Measurements from ENCODE around the gene MT2A.
"Not testable (repeated sequence)": the region's sequence is repeated elsewhere in the genome, so short reads cannot be mapped to it uniquely, and the experiment has no call there.

MT2A gene

DNA sequence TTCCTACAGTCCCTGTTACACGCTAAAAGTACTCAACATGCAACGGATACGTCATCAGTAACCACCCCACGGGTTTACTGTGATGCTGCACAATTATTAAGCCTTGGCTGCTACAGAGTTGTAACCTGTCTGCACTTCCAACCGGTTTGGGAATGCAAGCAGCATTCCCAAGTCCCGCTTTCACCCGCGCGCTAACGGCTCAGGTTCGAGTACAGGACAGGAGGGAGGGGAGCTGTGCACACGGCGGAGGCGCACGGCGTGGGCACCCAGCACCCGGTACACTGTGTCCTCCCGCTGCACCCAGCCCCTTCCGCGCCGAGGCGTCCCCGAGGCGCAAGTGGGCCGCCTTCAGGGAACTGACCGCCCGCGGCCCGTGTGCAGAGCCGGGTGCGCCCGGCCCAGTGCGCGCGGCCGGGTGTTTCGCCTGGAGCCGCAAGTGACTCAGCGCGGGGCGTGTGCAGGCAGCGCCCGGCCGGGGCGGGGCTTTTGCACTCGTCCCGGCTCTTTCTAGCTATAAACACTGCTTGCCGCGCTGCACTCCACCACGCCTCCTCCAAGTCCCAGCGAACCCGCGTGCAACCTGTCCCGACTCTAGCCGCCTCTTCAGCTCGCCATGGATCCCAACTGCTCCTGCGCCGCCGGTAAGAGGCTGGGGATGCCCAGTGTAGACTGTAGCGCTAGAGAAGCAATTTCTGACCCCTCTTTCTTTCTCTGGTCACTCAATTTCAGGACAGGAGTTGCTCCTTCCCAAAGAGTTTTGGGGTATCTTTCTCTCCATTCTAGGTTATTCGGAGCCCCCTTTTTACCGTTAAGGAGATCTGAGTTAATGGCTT is at the start of gene MT2A:
Gene MT2A, plus strand, starts transcription at position 542 of the 833 bp plus-strand sequence. Its CDS starts 72 bp downstream, at position 614.
- peak; percentile 77 to 85 for DNase-seq

DNA sequence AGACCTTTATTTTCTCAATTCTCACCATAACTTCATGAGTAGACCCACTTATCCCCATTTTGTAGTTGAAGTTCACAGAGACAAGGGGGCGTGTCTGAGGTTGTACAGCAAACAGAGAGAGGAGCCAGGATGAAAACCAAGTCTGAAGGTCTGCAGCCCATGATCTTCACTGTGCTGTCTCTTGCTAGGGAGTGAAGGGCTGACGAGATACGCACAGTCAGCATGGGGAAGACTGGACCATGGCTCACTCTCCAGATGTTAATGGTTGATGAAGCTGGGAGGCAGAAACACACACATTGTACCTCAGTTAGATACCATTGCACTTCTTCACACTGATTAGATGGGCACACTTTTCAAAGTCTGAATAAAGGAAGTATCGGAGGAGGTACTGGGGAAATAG is 49.3 kb upstream of the MT2A start:
- DNase-seq = no peak

DNA sequence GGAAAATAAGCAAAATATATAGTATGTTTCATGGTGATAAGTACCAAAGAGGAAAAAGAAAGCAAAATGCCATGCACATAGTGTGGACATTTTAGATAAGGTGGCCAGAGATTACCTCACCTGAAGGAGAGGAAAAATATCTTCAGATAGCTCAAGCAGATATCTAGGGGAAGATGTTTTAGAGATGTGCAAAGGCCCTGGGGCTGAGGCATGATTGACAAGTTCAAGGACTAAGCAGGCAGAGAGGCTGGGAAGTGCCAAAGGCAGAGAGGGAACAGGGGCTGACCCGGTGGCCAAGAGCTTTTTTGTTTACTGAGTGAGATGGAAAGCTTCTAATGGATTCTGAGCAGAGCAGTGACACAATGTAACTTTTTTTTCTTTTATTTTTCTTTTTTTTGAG is 47.9 kb upstream of the MT2A start:
- DNase-seq = no peak

DNA sequence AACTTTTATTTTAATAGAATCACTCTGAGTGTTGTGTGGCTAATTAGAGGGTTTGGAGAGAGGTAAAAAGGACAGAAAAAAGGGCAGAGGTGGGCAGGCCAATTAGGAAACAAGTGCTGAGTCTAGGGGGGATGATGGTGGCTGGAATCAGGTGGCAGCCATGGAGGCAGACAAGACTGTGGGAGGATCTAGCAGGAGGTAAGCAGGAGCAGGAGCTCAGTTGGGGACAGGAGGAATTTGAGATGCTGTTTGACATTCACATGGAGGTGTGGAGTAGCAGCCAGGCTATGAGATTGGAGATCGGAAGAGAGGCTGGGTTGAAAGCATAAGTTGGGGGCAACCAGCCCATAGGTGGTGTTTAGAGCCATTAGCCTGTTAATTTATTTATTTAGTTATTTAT is 47.3 kb upstream of the MT2A start:
- DNase-seq = no peak

DNA sequence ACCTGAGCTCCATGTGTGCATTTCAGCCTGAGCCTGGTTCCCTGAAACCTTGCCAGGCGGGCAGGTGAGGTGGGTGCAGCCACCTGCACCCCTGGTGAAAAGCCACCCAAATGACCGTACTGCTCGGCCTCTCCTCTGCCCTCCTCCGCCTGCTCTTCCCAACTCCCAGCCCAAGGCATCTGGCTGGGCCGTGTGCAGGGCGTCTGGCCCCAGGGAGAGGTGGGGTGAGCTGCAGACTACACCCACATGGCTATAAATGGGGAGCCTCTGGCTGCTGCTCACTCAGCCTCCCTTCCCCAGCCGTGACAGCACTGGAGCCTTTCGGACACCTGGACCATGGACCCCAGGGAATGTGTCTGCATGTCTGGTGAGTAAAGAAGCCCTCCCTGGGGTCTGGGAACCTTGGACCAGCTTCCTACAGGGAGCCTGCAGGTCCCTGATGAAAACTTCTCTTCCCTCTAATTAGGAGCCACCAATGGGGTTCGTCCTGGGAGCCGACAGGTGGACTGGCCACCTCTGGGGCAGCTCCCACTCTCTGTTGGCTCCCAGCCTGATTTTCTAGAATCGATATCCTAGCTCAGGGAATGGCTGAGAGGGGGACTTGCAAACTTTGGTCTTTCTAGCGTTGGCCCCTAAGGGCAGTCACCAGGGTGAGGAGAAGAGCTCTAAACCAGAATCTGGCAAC is 43.4 kb upstream of the MT2A start, which contains the start of gene MT4:
Gene MT4, plus strand, starts transcription at position 281 of the 685 bp plus-strand sequence. Its CDS starts 56 bp downstream, at position 337.
- DNase-seq = no peak

DNA sequence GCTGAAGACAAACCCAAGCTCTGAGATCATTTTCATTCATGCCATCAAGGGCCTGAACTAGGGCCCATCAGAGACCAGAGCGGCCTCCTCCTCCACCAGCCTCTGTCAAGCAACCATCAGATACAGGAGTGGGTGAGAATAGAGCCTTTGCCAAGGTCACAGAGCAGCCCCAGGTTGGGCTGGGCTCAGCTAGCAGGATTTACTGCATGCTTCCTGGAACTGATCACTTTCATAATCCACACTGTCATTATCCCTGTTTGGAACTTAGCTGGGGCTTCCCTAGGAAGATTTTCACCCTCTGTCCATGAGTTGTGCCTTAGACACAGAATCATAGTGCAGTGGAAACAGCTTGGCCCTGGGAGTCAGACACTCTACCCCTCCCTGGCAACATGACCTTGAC is 38.4 kb upstream of the MT2A start:
- no peak for DNase-seq

DNA sequence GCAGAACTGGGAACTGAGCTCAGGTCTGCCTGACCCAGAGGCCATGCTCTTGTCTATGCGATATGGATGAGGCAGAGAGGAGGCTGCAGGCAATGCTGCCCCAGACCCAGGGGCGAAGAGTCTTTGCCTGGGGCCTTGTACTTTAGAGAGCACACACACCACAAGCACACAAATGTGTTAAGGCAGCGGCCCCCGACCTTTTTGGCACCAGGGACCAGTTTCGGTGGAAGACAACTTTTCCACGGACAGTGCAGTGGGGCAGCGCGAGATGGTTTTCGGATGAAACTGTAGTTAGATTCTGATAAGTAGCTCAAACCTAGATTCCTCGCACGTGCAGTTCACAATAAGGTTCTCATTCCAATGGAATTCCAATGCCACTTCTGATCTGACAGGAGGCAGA is 36.9 kb upstream of the MT2A start:
- DNase-seq = no peak

DNA sequence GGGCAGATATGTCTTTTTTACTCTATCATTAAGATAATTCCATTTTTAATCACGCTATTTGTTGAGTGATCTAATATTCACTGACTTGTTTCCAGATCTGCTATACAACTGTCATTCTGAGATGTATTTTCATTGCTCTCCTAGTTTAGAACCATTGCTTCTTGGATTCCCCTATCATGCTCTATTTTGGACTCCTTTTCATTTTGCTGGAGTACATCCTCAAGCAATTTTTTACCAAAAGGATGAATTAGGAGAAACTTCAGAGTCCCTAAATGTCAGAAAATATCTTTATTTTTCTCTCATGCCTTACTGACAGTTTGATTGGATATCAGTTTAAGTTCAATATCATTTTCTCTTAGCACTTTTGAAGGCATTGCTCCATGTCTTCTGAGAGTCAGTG is 33.8 kb upstream of the MT2A start:
- no peak for DNase-seq

DNA sequence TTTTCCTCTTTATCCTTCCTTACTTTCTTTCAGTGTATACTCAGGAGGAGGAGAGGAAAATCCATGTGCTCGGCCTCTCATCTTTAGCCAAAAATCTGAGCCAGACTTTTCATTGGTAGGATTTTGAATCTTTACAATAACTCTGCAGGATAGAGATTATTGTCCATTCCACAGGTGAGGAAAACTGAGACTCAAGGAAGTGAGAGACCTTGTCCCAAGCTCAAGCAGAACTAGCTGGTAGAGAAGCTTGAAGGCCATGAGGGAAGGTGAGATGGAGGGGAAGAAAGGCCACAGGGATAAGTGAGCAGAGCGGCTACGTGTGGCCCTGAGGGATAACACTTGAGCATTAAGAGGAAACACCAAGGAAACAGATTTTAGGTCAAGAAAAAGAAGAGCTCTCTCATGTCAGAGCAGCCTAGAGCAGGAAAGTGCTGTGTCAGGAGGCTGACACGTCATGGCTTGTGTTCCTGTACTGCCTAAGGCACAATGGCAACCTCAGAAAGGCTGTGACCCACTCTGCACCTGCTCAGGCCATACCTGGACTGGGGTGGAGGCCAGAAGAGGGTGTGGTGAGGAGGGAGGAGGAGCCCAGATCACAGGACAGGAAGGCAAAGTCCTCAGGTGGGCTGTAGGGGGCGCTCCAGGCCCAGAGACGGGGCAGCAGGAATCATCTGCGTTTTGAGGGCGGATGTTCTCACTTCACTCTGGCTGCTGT is 31.6 kb upstream of the MT2A start:
- no peak for DNase-seq

DNA sequence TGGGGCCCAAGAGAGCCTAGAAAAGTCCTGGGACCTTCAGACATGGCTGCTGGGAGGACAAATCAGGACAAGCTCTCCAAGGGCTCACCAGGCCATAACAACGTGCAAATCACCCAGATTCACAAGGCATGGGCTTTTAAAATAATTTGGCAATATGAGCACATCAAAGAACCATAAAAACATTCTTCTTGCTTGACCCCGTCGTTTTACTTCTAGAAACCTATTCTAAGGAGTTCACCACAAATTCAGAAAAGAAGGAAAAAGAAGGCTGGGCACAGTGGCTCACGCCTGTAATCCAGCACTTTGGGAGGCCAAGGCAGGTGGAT is 31.1 kb upstream of the MT2A start:
- DNase-seq = no peak

DNA sequence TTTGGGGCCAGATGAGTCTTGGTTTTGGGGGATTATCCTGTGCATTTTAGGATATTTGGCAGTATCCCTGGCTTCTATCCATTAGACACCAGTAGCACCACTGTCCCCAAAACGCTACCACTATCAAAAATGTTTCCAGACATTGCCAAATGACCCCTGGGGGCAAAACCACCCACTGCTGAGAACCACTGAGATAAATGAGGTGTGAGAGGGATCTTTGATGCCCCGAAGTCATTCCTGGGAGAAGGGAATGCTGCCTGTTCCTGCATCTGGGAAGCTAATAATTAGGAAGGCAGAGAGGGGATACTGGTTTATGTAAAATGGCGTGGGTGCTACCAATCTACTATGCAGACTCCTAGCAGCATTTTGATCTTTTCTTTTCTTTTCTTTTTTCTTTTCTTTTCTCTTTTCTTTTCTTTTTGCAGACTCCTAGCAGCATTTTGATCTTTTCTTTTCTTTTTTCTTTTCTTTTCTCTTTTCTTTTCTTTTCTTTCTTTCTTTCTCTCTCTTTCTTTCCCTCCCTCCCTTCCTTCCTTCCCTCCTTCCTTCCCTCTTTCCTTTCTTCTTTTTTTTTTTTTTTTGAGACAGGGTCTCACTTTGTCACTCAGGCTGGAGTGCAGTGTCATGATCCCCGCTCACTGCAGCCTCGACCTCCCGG is 27.9 kb upstream of the MT2A start:
- no peak for DNase-seq

DNA sequence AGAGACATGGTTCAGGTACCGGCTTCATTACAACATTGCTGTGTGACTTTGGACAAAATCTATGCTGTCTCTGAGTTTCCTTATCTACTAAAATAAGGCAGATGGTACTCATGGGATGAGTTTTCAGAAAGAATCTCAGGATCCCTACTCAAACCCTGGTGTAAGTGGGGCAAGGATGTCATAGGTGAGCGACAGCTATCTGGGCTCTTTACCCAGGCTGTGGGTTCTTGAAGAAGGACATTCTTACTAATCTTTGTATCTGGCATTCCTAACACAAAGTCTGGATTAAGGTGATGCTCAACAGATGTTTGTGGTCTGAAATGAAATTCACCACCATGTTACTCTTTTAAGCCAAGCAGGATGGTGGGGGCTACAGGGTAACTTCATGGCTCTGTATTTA is 25.5 kb upstream of the MT2A start:
- DNase-seq = not testable (repeated sequence)

DNA sequence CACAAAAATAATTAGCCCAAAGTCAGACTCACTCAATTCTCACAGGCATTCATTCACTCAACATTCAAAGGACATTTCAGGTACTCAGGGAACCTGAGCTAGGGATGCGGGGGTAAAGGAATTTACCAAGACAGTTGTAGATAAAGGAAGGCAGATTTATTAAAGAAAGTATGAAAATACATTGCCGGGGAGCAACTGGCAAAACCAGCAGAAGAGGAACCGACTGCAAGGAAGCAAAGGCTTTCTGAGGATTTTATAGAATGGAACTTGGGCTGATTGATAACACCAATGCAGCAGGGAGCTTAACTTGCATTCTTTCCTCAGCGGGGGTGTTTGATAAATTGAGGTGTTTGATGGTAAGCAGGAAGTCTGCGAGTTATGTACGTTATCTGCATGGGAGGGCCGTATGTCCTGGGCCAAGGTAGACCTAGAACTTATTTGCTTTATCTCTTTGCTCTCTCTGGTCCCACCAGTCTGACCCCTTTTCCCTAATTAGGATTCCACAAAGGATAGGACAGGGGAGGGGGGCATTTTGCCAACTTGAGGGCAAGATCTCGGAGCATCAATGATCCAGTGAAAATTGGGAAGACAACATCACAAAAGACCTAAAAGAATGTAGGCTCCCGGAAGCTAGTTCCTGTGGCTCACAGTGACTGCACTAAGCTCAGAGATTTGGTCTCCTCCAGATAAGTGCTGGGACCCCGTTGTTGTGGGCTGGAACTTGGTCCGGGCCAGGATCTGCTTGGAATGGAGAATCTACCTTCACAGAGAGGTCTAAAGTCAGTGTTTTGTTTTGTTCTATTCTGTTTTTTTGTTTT is 24.8 kb upstream of the MT2A start:
- no peak for DNase-seq

DNA sequence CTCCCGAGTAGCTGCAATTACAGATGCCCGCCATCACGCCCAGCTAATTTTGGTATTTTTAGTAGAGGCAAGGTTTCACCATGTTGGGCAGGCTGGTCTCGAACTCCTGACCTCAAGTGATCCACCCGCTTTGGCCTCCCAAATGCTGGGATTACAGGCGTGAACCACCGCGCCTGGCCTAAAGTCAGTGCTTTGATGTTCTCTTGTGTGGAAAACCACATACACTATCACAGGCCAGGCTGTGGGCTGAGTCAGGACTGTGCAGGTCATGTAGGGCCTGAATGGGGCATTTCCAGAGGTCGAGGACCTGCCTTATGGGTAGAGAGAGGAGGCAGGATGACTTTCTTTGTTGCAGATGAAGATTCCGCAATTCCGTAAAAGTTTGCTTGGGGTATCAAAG is 24.1 kb upstream of the MT2A start:
- no peak for DNase-seq

DNA sequence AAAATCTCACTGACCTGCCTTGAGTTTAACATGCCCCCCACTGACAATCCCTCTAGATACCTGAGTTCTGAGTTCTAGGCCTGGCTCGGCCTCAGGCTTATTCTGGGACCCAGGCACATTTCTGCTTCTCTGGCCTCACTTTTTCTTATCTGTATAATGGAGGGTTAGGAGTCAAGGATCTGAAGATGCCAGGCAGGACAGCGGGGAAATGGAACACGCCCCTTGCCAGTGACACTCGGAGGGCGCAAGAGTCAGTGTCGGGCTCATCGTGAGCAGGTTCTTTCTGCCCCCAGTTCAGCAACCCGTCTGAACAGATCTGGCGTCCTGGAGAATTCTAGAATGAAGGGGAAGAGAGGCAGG is 19.6 kb upstream of the MT2A start:
- DNase-seq = no peak

DNA sequence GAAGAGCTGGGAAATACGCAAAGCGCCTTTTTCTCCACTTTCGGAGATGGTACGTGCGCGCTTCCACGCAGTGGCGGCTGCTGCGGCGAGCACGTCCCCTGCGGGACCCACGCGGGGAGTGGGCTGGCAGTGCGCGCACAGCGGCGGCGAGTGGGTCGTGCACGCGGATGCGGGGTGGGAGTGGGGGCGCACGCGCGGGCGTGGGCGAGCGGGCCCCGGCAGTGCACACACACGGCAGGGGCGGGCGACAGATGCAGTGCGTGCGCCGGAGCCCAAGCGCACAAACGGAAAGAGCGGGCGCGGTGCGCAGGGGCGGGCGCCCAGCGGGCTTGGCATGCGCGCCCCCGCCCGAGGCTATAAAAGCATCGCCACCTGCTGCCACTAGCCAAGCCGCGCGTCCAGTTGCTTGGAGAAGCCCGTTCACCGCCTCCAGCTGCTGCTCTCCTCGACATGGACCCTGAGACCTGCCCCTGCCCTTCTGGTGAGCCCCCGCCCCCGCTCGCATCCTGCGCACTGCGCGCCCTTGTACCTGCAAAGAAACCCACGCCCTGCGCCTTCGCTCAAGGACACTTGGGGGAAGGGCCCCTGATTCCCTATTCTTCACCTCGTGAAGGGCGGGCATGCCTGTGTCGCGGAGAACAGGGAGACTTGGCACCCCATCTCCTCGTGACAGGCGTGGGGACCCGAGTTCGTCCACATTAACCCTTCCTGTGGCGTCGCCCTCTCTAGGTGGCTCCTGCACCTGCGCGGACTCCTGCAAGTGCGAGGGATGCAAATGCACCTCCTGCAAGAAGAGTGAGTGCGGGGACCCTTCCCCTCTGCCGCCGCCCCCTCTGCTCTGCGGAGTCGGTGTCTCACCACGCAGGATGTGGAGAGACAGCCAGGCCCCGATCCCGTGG is 19.0 kb upstream of the MT2A start, which contains the start of gene MT3:
Gene MT3, plus strand, starts transcription at position 388 of the 899 bp plus-strand sequence. Its CDS starts 63 bp downstream, at position 451.
- peak; percentile 54 to 68 for DNase-seq

DNA sequence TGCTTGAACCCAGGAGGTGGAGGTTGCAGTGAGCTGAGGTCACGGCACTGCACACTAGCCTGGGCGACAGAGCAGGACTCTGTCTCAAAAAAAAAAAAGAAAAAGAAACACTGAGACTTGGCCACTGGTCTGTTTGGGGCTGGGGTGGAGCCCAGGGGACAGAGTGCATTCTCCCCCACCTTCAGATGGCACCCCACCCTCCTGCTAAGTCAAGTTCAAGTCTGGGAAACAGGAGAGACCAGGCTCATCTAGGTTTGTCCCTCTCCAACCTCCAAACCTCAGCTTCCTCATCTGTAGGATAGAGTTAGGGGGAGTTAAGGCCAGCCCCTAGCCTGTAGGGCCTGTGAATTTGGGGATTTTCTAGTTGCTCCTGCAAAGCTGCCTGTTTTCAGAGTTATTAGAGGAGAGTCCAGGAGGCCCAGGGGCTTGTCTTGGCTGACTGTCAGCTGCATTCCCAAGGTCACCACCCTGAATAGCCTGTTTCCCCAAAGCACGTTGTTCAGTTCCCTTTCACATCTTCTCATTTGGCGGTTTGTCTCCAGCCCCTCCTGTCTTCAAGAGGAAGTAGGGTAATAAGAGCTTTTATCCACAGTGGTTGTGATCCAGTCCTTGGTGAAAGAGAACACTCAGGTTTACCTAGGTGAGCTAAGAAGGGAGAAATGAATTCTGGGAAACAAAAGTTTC is 16.9 kb upstream of the MT2A start:
- DNase-seq = no peak

DNA sequence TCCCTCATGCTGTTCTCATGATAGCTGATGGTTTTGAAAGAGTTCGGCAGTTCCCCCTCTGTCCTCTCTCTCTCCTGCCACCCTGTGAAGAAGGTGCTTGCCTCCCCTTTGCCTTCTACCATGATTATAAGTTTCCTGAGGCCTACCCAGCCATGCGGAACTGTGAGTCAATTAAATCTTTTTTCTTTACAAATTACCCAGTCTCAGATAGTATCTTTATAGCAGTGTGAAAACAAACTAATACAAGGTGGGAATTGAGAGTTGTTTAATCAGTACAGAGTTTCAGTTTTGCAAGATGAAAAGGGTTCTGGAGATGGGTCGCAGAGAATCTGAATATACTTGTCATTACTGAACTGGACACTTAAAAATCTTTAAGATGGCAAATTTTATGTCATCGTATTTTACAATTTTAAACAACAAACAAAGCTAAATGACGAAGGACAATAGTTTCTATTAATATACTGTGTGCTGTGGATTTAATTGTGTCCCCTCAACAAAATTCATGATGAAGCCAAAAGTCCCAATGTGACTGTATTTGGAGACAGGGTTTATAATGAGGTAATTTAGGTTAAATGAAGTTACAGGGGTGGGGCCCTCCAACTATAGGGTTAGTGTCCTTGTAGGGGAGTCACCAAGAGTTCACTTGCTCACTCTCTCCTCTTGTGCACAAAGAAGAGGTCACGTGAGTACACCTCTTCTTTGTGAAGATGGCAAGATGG is 14.7 kb upstream of the MT2A start:
- DNase-seq = no peak

DNA sequence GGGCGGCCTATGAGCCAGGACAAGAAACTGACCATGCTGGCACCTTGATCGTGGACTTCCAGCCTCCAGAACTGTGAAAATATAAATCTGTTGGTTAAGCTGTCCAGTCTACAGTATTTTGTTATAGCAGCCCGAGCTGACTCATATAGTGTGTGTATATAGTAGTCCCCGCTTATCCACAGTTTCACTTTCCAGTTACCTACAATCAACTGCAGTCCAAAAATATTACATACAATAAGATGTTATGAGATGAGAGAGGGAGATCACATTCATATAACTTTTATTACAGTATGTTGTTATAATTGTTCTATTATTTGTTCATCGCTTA is 14.1 kb upstream of the MT2A start:
- DNase-seq = no peak

DNA sequence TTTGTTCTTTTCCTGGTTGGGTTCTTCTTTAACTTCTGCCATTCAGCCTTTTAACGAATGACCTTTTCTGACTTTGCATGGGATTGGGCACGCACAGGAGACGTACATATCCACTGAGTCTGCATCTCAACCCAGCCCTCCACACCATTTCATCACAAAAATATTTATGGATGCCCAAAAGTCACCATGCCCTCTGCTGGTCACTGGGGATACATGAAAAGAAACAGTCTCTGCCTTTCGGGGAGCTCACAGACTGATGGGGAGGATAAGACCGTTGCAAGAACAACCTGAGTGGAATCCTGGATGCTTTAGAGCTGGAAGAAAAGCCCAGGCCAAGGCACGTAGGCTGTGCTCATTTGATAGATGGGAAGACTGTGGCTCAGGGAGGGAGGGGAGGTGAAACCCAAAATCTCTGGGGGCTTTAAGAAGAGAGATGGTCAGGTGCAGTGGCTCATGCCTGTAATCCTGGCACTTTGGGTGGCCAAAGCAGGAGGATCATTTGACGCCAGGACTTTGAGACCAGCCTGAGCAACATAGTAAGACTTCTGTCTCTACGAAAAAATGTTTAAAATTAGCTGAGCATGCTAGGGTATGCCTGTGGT is 7.9 kb upstream of the MT2A start:
- peak; percentile 2 to 4 for DNase-seq
